CD4-positive, alpha-beta T cell (primary cell): ENCODE results near the gene ABHD10. TPM values are rescaled to one million over a fixed set of nuclear protein-coding genes. Genes with fewer than 3 reads are reported as not detected.
A peak's percentile ranks its signal among the peaks of the same experiment; 100 is the strongest.

Experiments
- ATAC-seq: fragments of 200-7000 bp; cut with Tn5 transposase; one replicate; pipeline ENCODE4 v1.10.0; 2022; ENCODE audit warnings: mild to moderate bottlenecking; ENCODE audit not compliant: poor library complexity
- CTCF ChIA-PET: fragments of 350-600 bp; sonication (Branson Sonifier 250); formaldehyde crosslinking; loops from one replicate; lab custom pipeline; 2021; ENCODE audit warnings: antibody characterized with exemption, inconsistent platforms; lab: Charles Lee
- POLR2A ChIA-PET: fragments of 350-600 bp; sonication (Branson Sonifier 250); formaldehyde crosslinking; loops from one replicate; lab custom pipeline; 2021; ENCODE audit warnings: antibody characterized with exemption, inconsistent platforms; lab: Charles Lee
- DNase-seq, 14 experiments: peaks; one replicate each; pipeline ENCODE4 v3.0.0-alpha.2; 2013 to 2020; ENCODE audit warnings: mixed read lengths in 2 of 14
- H3K27ac ChIP-seq, 2 donors: one replicate each; pipeline versions ENCODE4 v1.5.1 to v1.7.0; 2013; ENCODE audit warnings: low read length in 2 of 2, low read depth in 1 of 2, mild to moderate bottlenecking in 1 of 2
- H3K27me3 ChIP-seq, 2 experiments: 1 replicate in 1 of 2; 2 replicates in 1 of 2; pipeline versions ENCODE4 v1.6.1 to v1.7.0; 2013; ENCODE audit warnings: low read length in 2 of 2, control low read depth in 1 of 2, mild to moderate bottlenecking in 1 of 2, moderate library complexity in 1 of 2; ENCODE audit not compliant: insufficient read depth in 2 of 2, control insufficient read depth in 1 of 2
- H3K36me3 ChIP-seq: one replicate; pipeline ENCODE4 v1.6.1; 2013; ENCODE audit warnings: low read length, control low read depth; ENCODE audit not compliant: insufficient read depth
- H3K4me1 ChIP-seq: one replicate; pipeline ENCODE4 v1.6.1; 2013; ENCODE audit warnings: low read length, control low read depth; ENCODE audit not compliant: insufficient read depth
- H3K4me3 ChIP-seq: one replicate; pipeline ENCODE4 v1.5.1; 2013; ENCODE audit warnings: mild to moderate bottlenecking, low read length, moderate library complexity
- H3K9me3 ChIP-seq, 2 experiments: 1 replicate in 1 of 2; 2 replicates in 1 of 2; pipeline versions ENCODE4 v1.6.1 to v1.7.0; 2013; ENCODE audit warnings: low read length in 2 of 2, mild to moderate bottlenecking in 2 of 2, control low read depth in 1 of 2, moderate library complexity in 1 of 2; ENCODE audit not compliant: control insufficient read depth in 1 of 2, insufficient read depth in 1 of 2
- H3K27ac Mint-ChIP-seq: one replicate; pipeline ENCODE4 v1.8.0; 2020; ENCODE audit warnings: mixed read lengths
- H3K27me3 Mint-ChIP-seq: one replicate; pipeline ENCODE4 v1.8.0; 2021; ENCODE audit warnings: mixed read lengths
- H3K36me3 Mint-ChIP-seq: one replicate; pipeline ENCODE4 v1.8.0; 2021; ENCODE audit warnings: low read depth, mixed read lengths
- H3K4me1 Mint-ChIP-seq: one replicate; pipeline ENCODE4 v1.8.0; 2021; ENCODE audit warnings: low read depth, mixed read lengths
- H3K4me3 Mint-ChIP-seq: one replicate; pipeline ENCODE4 v1.8.0; 2020; ENCODE audit warnings: mild to moderate bottlenecking, mixed read lengths
- H3K9me3 Mint-ChIP-seq: one replicate; pipeline ENCODE4 v1.8.0; 2020; ENCODE audit warnings: mixed read lengths
- intact Hi-C, 2 experiments: fragments of 100-400 bp; cut with DNase I in 1 of 2; cut with micrococcal nuclease in 1 of 2; formaldehyde crosslinking; loops; one replicate each; pipeline versions ENCODE4 v1.15.1 to v1.9.0; 2023 to 2025; cut with DNase I, micrococcal nuclease
- total RNA-seq, 174 experiments: library from RNA in 2 of 174; stranded (reverse) in 2 of 174; gene quantifications; one replicate each; pipeline ENCODE4 v1.2.3 and lab custom pipeline; 2021 to 2026
- TF ChIP-seq, protein P1 (sequence below): fragments of 200-600 bp; IDR thresholded peaks from one replicate; pipeline ENCODE4 v1.8.0; 2022; ENCODE audit warnings: antibody characterized with exemption, mild to moderate bottlenecking

The ABHD10 gene
- total RNA-seq, 2 experiments from 2014 or later = 28.2 to 32.5 TPM

DNA sequence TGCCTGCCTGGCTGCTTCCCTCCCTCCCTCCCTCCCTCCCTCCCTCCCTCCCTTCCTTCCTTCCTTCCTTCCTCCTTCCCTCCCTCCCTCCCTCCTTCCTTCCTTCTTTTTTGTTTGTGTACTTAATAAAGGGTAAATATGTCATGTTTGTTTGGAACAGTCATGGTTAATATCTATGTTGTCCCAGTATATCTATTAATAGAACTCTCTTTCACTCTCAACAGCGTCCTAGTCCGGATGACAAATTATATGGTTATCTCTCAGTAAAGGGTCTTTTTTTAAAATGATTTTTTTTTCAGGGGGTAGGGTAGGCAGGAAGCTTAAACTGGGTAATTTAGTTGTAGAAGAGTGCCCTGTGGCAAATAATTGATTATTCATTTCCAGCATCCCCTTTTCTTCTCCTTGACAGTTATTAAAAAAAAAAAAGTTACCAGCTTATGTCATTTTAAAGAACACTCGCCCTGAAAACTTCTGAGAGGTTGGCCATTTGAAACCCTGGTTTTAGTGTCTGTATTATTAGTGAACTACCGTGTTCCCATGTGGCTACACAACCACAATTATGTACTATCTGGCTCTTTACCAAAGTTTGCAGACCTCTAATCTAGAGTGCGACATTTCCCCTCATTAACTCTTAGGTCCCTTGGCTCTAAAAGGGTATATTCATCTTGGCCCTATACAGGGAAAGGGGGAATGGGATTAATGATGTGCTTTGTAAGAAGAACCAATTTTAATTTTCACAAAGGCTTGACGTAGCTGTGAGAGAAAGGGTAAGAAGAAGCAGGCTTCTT lies 33.6 kb downstream of the ABHD10 start:
- Histone ChIP-seq H3K36me3 (no peaks in the 10 kb centered on the region), H3K4me3 (no peak overlapping the region), H3K9me3 (no peaks in the 10 kb centered on the region), H3K27me3 (no peaks in the 10 kb centered on the region), H3K4me1 (peaks cover 8% of the 10 kb centered on the region), H3K27ac (no peak overlapping the region)
- Mint-ChIP-seq H3K4me3 (no peak overlapping the region), H3K27ac (no peak overlapping the region), H3K27me3 (no peaks in the 10 kb centered on the region), H3K9me3 (no peaks in the 10 kb centered on the region), H3K36me3 (no peaks in the 10 kb centered on the region), H3K4me1 (peaks cover 10% of the 10 kb centered on the region)
- TF ChIP-seq, protein P1, sequence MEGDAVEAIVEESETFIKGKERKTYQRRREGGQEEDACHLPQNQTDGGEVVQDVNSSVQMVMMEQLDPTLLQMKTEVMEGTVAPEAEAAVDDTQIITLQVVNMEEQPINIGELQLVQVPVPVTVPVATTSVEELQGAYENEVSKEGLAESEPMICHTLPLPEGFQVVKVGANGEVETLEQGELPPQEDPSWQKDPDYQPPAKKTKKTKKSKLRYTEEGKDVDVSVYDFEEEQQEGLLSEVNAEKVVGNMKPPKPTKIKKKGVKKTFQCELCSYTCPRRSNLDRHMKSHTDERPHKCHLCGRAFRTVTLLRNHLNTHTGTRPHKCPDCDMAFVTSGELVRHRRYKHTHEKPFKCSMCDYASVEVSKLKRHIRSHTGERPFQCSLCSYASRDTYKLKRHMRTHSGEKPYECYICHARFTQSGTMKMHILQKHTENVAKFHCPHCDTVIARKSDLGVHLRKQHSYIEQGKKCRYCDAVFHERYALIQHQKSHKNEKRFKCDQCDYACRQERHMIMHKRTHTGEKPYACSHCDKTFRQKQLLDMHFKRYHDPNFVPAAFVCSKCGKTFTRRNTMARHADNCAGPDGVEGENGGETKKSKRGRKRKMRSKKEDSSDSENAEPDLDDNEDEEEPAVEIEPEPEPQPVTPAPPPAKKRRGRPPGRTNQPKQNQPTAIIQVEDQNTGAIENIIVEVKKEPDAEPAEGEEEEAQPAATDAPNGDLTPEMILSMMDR = no peak
- intact Hi-C loops = loop anchor here (2.0 to 5.0 kb wide), 3 partner anchors 16 to 35 kb away; partner anchors contain the start of gene ABHD10 (in 1 of the 2)
- DNase-seq (no peak), ATAC-seq (no peak)
- ChIA-PET CTCF (interaction anchor here (1.3 to 2.3 kb wide), 8 partner anchors 8 to 342 kb away, joined by 3 to 23 read pairs (median 6); no protein-coding TSS in a partner anchor), POLR2A (interaction anchor here (0.6 to 1.5 kb wide), 3 partner anchors 10 to 14 kb away, joined by 3 to 4 read pairs (median 4); partner anchors contain the start of gene TAGLN3)

DNA sequence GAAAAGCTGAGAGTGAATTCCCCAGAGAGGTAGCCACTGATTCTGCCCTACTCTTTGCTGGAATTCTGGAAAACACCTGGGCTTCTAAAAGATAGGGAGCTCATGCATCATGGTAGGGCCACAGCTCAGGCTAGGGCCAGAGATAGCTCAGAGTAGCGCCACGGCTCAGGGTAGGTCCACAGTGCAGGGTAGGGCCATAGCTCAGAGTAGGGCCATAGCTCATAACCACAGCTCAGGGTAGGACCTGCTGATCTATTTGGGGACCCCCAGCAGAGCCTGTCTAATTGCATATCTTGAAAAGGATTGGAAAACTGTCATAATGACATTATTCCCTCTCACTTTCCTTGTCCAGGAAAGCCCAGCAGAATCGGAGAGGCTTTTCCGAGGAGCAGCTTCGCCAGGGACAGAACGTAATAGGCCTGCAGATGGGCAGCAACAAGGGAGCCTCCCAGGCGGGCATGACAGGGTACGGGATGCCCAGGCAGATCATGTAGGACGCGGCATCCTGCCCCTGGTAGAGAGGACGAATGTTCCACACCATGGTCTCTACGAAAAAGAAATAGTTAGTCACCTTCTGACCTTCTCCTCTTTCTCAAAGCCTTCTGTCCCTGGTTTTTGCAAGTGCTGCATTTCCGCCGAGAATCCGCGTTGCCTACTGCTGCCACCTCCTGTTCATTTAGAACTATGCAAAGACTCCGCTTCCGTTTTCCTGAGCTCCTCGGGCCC lies 34.4 kb downstream of the ABHD10 start:
- Mint-ChIP-seq H3K4me1 (peaks cover 10% of the 10 kb centered on the region), H3K4me3 (no peak overlapping the region), H3K9me3 (no peaks in the 10 kb centered on the region), H3K36me3 (no peaks in the 10 kb centered on the region), H3K27me3 (no peaks in the 10 kb centered on the region), H3K27ac (no peak overlapping the region)
- no peak overlapping the region for H3K4me3 ChIP-seq
- ChIA-PET POLR2A (interaction anchor here (0.8 to 1.5 kb wide), 6 partner anchors 11 to 346 kb away, joined by 3 to 15 read pairs (median 4); partner anchors contain the start of genes ABHD10 and TAGLN3), CTCF (interaction anchor here (0.7 to 2.3 kb wide), 22 partner anchors 9 to 344 kb away, joined by 3 to 23 read pairs (median 4); partner anchors contain the start of gene ABHD10)
- ATAC-seq = peak; percentile 87
- H3K27ac ChIP-seq = no peak overlapping the region
- H3K9me3 ChIP-seq = no peaks in the 10 kb centered on the region
- H3K4me1 ChIP-seq = peaks cover 8% of the 10 kb centered on the region
- DNase-seq = peak; percentile 19 to 78 (median 46)
- H3K27me3 ChIP-seq = no peaks in the 10 kb centered on the region
- intact Hi-C loops = loop anchor here (1.0 to 5.0 kb wide), 4 partner anchors 16 to 296 kb away; partner anchors contain the start of gene ABHD10 (in 1 of the 2)
- H3K36me3 ChIP-seq = no peaks in the 10 kb centered on the region
- TF ChIP-seq, protein P1 = peak; percentile 82

DNA sequence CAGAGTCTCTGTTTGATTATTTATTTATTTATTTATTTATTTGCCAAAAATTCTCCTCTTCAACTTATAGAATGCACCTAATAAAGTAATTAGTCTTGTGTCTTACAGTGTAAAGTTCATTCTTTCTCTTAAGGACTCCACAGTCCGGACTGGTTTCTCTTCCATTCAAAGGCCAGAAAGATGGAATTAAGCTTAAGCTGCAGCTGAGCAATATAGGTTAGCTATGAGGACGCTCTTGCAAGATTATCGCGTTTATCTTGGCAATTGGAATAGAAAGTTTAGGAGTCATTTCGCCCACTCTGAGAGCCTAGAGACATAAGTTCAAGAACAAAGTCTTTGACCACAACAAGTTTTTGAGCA lies 34.9 kb downstream of the ABHD10 start:
- peaks cover 10% of the 10 kb centered on the region for H3K4me1 Mint-ChIP-seq
- TF ChIP-seq, protein P1 = peak; percentile 6
- H3K4me1 ChIP-seq = peaks cover 8% of the 10 kb centered on the region
- no peaks in the 10 kb centered on the region for H3K27me3 Mint-ChIP-seq
- CTCF ChIA-PET = interaction anchor here (0.7 to 2.3 kb wide), 21 partner anchors 9 to 345 kb away, joined by 3 to 23 read pairs (median 4); partner anchors contain the start of gene ABHD10
- no peaks in the 10 kb centered on the region for H3K9me3 ChIP-seq
- no peak overlapping the region for H3K27ac Mint-ChIP-seq
- no peak overlapping the region for H3K27ac ChIP-seq
- no peaks in the 10 kb centered on the region for H3K36me3 Mint-ChIP-seq
- POLR2A ChIA-PET = interaction anchor here (0.8 to 1.5 kb wide), 5 partner anchors 11 to 346 kb away, joined by 3 to 15 read pairs (median 4); partner anchors contain the start of gene ABHD10
- ATAC-seq = no peak
- H3K9me3 Mint-ChIP-seq = no peaks in the 10 kb centered on the region
- no peak overlapping the region for H3K4me3 Mint-ChIP-seq
- no peak overlapping the region for H3K4me3 ChIP-seq
- peak in 1 of 14 experiments; percentile 6 for DNase-seq
- H3K36me3 ChIP-seq = no peaks in the 10 kb centered on the region
- H3K27me3 ChIP-seq = no peaks in the 10 kb centered on the region
- intact Hi-C loops = loop anchor here (1.0 to 5.0 kb wide), 4 partner anchors 17 to 296 kb away; partner anchors contain the start of gene ABHD10 (in 1 of the 2)
